Measurements from ENCODE around the gene STAT1.

STAT1 gene

GRCh38 chr2:190974629-190975361 is 39.2 kb downstream of the STAT1 start:
- TF ChIP-seq, protein P1, sequence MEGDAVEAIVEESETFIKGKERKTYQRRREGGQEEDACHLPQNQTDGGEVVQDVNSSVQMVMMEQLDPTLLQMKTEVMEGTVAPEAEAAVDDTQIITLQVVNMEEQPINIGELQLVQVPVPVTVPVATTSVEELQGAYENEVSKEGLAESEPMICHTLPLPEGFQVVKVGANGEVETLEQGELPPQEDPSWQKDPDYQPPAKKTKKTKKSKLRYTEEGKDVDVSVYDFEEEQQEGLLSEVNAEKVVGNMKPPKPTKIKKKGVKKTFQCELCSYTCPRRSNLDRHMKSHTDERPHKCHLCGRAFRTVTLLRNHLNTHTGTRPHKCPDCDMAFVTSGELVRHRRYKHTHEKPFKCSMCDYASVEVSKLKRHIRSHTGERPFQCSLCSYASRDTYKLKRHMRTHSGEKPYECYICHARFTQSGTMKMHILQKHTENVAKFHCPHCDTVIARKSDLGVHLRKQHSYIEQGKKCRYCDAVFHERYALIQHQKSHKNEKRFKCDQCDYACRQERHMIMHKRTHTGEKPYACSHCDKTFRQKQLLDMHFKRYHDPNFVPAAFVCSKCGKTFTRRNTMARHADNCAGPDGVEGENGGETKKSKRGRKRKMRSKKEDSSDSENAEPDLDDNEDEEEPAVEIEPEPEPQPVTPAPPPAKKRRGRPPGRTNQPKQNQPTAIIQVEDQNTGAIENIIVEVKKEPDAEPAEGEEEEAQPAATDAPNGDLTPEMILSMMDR (IDR thresholded peaks at IDR 0.05; ENCODE audit: control insufficient read depth, insufficient read depth, low read depth, low read length, missing control alignments), result no peak
- DNase-seq (ENCODE audit: low read depth), result no peak
- no peak overlapping the region for H3K4me3 ChIP-seq (ENCODE audit: control insufficient read depth, low read depth, low read length)

GRCh38 chr2:190973726-190974628 is 40.0 kb downstream of the STAT1 start:
- TF ChIP-seq, protein P1 (IDR thresholded peaks at IDR 0.05; ENCODE audit: control insufficient read depth, insufficient read depth, low read depth, low read length, missing control alignments), result no peak
- no peak for DNase-seq (ENCODE audit: low read depth)
- no peak overlapping the region for H3K4me3 ChIP-seq (ENCODE audit: control insufficient read depth, low read depth, low read length)

GRCh38 chr2:190973262-190973661 is 40.7 kb downstream of the STAT1 start:
- no peak for DNase-seq (ENCODE audit: low read depth)
- TF ChIP-seq, protein P1 (IDR thresholded peaks at IDR 0.05; ENCODE audit: control insufficient read depth, insufficient read depth, low read depth, low read length, missing control alignments), result no peak
- no peak overlapping the region for H3K4me3 ChIP-seq (ENCODE audit: control insufficient read depth, low read depth, low read length)

DNA sequence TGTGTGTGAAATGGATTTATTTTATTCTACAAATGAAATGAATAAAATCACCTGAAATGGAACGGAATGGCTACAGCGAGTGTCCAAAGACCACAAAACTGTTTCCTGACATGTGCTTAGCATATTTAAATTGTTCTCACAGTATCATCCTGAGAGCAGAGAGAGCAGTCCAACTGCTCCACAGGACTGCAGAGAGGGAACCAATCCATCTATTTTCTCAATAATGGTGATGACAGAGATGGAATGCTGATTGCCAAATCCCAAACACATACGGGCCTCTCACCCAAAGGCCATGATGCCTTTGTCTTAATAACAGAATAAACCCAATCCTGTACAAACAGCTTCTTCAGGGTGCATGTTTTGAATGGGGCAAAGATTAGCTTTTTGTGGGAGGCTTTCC is 41.1 kb downstream of the STAT1 start:
- TF ChIP-seq, protein P1 (IDR thresholded peaks at IDR 0.05; ENCODE audit: control insufficient read depth, insufficient read depth, low read depth, low read length, missing control alignments), result no peak
- DNase-seq (ENCODE audit: low read depth), result peak; percentile 25

GRCh38 chr2:190972213-190972612 is 41.8 kb downstream of the STAT1 start:
- no peak overlapping the region for H3K4me3 ChIP-seq (ENCODE audit: control insufficient read depth, low read depth, low read length)
- TF ChIP-seq, protein P1 (IDR thresholded peaks at IDR 0.05; ENCODE audit: control insufficient read depth, insufficient read depth, low read depth, low read length, missing control alignments), result no peak
- no peak for DNase-seq (ENCODE audit: low read depth)

More for the DNA sequence above, 41.1 kb downstream of the STAT1 start:
- no peak overlapping the region for H3K4me3 ChIP-seq (ENCODE audit: control insufficient read depth, low read depth, low read length)

DNA sequence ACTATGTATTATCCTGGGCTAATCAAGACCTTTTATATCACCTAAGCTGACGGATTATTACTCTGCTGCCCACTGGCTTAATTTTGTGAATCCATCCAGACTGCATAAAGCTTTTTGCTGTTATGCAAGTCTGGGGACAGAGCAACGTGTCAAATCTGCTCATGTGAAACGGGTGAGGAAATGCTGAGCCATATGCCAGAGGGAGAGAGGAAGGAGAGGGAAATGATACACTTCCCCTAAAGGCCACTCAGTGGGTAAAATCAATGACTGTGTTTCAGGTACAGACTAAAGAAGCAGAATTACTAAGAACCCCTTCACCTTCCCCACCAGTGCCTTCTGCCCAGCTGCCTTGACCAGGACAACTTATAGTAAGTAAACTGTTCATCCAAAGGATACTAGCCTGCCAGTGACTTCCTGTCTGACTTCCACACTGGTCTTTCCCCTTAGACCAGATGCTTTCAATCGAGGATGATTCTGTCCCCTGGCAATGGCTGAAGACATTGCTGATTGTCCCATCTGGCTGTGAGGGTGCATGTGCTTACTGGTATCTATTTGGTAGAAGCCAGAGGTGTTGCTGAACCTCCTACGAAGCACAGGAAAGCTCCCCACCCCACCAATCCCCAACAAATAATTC is 43.0 kb downstream of the STAT1 start:
- TF ChIP-seq, protein P1 (IDR thresholded peaks at IDR 0.05; ENCODE audit: control insufficient read depth, insufficient read depth, low read depth, low read length, missing control alignments), result no peak
- no peak for DNase-seq (ENCODE audit: low read depth)
- no peak overlapping the region for H3K4me3 ChIP-seq (ENCODE audit: control insufficient read depth, low read depth, low read length)
